ENCODE data around the gene NEDD9.

DNA sequence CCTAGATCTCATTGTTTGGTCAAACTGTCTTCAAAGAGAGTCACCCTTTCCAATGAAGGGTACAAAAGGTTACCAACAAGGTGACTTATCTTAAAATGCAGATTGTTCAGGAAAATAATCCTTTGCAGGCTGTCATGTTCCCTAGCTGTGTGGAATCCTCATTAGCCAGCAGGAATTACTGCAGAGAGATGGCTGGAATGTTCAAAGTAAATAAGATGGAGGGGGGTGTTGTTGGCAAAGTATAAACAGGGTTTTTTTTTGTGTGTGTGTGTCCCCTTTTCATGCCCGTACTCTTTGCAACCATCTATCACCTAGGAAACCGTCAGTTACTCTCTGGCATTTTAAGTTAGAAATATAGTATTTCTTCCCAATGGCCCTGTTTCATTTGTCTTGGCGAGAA is 6.5 kb downstream of the NEDD9 start:
- TF ChIP-seq, protein P1, sequence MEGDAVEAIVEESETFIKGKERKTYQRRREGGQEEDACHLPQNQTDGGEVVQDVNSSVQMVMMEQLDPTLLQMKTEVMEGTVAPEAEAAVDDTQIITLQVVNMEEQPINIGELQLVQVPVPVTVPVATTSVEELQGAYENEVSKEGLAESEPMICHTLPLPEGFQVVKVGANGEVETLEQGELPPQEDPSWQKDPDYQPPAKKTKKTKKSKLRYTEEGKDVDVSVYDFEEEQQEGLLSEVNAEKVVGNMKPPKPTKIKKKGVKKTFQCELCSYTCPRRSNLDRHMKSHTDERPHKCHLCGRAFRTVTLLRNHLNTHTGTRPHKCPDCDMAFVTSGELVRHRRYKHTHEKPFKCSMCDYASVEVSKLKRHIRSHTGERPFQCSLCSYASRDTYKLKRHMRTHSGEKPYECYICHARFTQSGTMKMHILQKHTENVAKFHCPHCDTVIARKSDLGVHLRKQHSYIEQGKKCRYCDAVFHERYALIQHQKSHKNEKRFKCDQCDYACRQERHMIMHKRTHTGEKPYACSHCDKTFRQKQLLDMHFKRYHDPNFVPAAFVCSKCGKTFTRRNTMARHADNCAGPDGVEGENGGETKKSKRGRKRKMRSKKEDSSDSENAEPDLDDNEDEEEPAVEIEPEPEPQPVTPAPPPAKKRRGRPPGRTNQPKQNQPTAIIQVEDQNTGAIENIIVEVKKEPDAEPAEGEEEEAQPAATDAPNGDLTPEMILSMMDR (conservative IDR thresholded peaks at IDR 0.05): no peak
- TF ChIP-seq ZFX (IDR thresholded peaks at IDR 0.05): no peak
